Left ventricle myocardium inferior (tissue), 1 donor: Measurements from ENCODE around the gene SLC25A13. TPM values are rescaled to one million over a fixed set of nuclear protein-coding genes. Genes with fewer than 3 reads are reported as not detected.

Source experiments
- DNase-seq: peaks from one replicate; pipeline ENCODE4 v3.0.0-alpha.2; 2020
- H3K27ac ChIP-seq: fragments of 200-600 bp; replicated peaks from 2 replicates; pipeline ENCODE4 v1.8.0; 2021
- H3K27me3 ChIP-seq: fragments of 200-600 bp; 2 replicates; pipeline ENCODE4 v1.8.0; 2021; ENCODE audit warnings: low read depth
- H3K36me3 ChIP-seq: fragments of 200-600 bp; 2 replicates; pipeline ENCODE4 v1.8.0; 2021
- H3K4me1 ChIP-seq: fragments of 200-600 bp; 2 replicates; pipeline ENCODE4 v1.8.0; 2021
- H3K4me3 ChIP-seq: fragments of 200-600 bp; 2 replicates; pipeline ENCODE4 v1.8.0; 2021; ENCODE audit warnings: mild to moderate bottlenecking, moderate library complexity
- H3K9me3 ChIP-seq: fragments of 200-600 bp; replicated peaks from 2 replicates; pipeline ENCODE4 v1.8.0; 2021
- CTCF ChIP-seq: fragments of 200-600 bp; IDR thresholded peaks from 2 replicates; pipeline ENCODE4 v1.8.0; 2021; ENCODE audit warnings: antibody characterized with exemption, mild to moderate bottlenecking, borderline replicate concordance
- intact Hi-C: fragments of 100-400 bp; cut with micrococcal nuclease; formaldehyde crosslinking; loops from one replicate; pipeline ENCODE4 v1.11.0; 2022
- total RNA-seq: library from RNA; stranded (reverse); fragmentation: NEBNext Ultra II Directional; extraction: Animal tissue kit (Norgen Biotek cat#: 25700); gene quantifications from one replicate; pipeline ENCODE4 v1.2.1, GENCODE V29; 2021
- donor health status: DM: no; HTN: yes; CAD: no; lungs with severe emphysema.

SLC25A13 gene
- total RNA-seq, 1 donor from 2014 or later = 9.1 TPM

DNA sequence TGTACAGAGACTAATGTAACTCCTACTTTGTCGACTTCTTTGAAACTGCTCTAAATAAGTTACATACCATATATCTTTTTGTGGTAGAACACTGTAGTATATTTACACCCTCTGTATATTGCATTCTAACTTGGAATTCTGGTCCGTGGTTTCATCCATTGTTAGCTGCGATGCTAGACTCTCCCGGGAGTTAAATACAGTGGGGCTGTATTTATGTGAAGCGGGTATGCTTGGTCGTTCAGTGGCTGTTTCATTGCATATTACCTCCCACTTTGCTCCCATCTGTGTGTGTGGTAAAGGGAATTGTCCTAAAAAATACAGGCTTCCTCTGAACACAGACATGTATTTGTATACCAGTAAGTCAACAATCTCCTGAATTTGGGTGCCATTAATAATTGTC lies 231.1 kb downstream of the SLC25A13 start:
- Histone ChIP-seq H3K9me3 (no peaks in the 10 kb centered on the region), H3K4me3 (no peak overlapping the region), H3K4me1 (no peaks in the 10 kb centered on the region), H3K36me3 (no peaks in the 10 kb centered on the region), H3K27ac (no peak overlapping the region), H3K27me3 (no peaks in the 10 kb centered on the region)
- intact Hi-C loops = no loop called here
- no peak for DNase-seq
- TF ChIP-seq CTCF = no peak

DNA sequence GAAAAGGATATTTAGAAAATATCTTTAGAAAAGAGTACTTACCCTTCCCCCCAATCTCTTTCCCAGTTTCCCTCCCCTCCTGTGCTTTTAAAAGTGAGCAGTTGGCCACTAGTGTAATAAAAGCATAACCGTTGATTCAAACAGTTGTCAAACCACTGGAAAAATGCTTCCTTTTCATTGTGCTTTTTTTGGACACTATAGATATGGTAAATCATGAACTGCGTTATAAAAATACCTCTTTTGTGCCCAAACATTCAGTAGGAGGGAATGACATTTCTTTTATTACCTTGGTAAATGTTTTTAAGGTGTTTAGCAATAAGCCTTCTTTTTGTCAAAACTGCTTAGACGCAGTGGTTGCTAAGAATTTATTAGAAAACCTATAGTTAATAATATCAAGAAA lies 232.4 kb downstream of the SLC25A13 start:
- intact Hi-C loops = no loop called here
- Histone ChIP-seq H3K4me1 (no peaks in the 10 kb centered on the region), H3K27me3 (no peaks in the 10 kb centered on the region), H3K4me3 (no peak overlapping the region), H3K36me3 (no peaks in the 10 kb centered on the region), H3K9me3 (no peaks in the 10 kb centered on the region), H3K27ac (no peak overlapping the region)
- TF ChIP-seq CTCF = no peak
- DNase-seq = no peak

DNA sequence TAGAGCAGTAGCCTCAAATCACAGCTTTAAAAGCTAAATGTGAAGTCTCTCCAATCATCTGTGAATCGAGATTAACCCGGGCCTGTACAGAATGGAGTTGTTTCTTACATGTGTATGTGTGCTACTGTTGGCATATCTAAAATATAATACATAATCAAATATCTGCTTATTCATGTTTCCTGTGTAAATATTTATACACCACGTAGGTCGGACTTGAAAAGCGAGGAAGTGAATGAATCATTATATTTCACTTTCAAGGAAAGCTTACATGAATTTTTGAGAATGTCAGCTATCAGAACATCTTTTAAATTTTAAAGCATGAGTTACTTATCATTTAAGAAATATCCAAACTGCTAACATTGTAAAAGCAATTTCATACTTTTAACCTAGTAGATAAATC lies 233.3 kb downstream of the SLC25A13 start:
- H3K27ac ChIP-seq = no peak overlapping the region
- no peaks in the 10 kb centered on the region for H3K27me3 ChIP-seq
- H3K9me3 ChIP-seq = no peaks in the 10 kb centered on the region
- DNase-seq = no peak
- no peaks in the 10 kb centered on the region for H3K36me3 ChIP-seq
- H3K4me3 ChIP-seq = no peak overlapping the region
- intact Hi-C loops = no loop called here
- no peak for TF ChIP-seq CTCF
- H3K4me1 ChIP-seq = no peaks in the 10 kb centered on the region

- Histone ChIP-seq H3K27ac (no peak overlapping the region), H3K27me3 (no peaks in the 10 kb centered on the region), H3K9me3 (no peaks in the 10 kb centered on the region), H3K4me3 (no peak overlapping the region), H3K4me1 (no peaks in the 10 kb centered on the region), H3K36me3 (no peaks in the 10 kb centered on the region)
- intact Hi-C loops = no loop called here
- no peak for DNase-seq
- TF ChIP-seq CTCF = no peak
Measured at GRCh38 chr7:96085953-96086352, 235.9 kb downstream of the SLC25A13 start.

- Histone ChIP-seq H3K27me3 (no peaks in the 10 kb centered on the region), H3K4me3 (no peak overlapping the region), H3K4me1 (no peaks in the 10 kb centered on the region), H3K36me3 (no peaks in the 10 kb centered on the region), H3K27ac (no peak overlapping the region), H3K9me3 (no peaks in the 10 kb centered on the region)
- no peak for TF ChIP-seq CTCF
- DNase-seq = no peak
- intact Hi-C loops = no loop called here
Measured at GRCh38 chr7:96084881-96085553, 236.9 kb downstream of the SLC25A13 start.
